Testis (tissue), 3 donors: ENCODE results near the gene ERC1. TPM values are rescaled to one million over a fixed set of nuclear protein-coding genes. Genes with fewer than 3 reads are reported as not detected.

Source experiments
- DNase-seq: peaks from one replicate; pipeline ENCODE4 v3.0.0-alpha.2; 2019
- H3K27ac ChIP-seq, 2 donors: fragments of 200-600 bp; sonication (generic); one replicate each; pipeline ENCODE4 v1.5.1; 2019
- H3K27me3 ChIP-seq: fragments of 200-600 bp; sonication (generic); one replicate; pipeline ENCODE4 v1.5.1; 2019
- H3K36me3 ChIP-seq: fragments of 200-600 bp; sonication (generic); one replicate; pipeline ENCODE4 v1.5.1; 2017; ENCODE audit warnings: low read depth; ENCODE audit errors: missing control alignments
- H3K4me1 ChIP-seq: fragments of 200-600 bp; sonication (generic); one replicate; pipeline ENCODE4 v1.5.1; 2019
- H3K4me3 ChIP-seq, 2 donors: fragments of 200-600 bp; sonication (generic); one replicate each; pipeline ENCODE4 v1.5.1; 2017 to 2019
- H3K9me3 ChIP-seq: fragments of 200-600 bp; sonication (generic); one replicate; pipeline ENCODE4 v1.5.1; 2017
- CTCF ChIP-seq, 3 experiments: fragments of 450-650 bp in 2 of 3; fragments of 200-600 bp in 1 of 3; sonication (generic) in 1 of 3; IDR thresholded peaks; one replicate each; pipeline ENCODE4 v1.5.1; 2016 to 2019; ENCODE audit warnings: antibody characterized with exemption in 3 of 3, mild to moderate bottlenecking in 2 of 3, moderate library complexity in 1 of 3
- POLR2A ChIP-seq: fragments of 450-650 bp; IDR thresholded peaks from one replicate; pipeline ENCODE4 v1.6.1; 2017; ENCODE audit warnings: antibody characterized with exemption, mild to moderate bottlenecking, moderate library complexity
- WGBS, 2 donors: methylation state at CpG; one replicate each; pipeline ENCODE4 v1.1.5; 2018; 5-methylcytosine and 5-hydroxymethylcytosine counted together
- intact Hi-C: fragments of 100-400 bp; cut with DNase I; formaldehyde crosslinking; loops from one replicate; pipeline ENCODE4 v1.15.1; 2023; ENCODE audit warnings: low total_unique reads
- polyA plus RNA-seq: library from polyadenylated mRNA; stranded (reverse); fragments of 350-450 nt; fragmentation: Illumina TruSeq; extraction: RNeasy Lipid Tissue Mini Kit (QIAGEN cat#74804); gene quantifications from one replicate; pipeline ENCODE4 v1.2.3, GENCODE V29; 2014; ENCODE audit warnings: low read depth, low replicate concordance; ENCODE audit not compliant: insufficient read depth
- total RNA-seq, 2 donors: library from RNA; depleted of rRNA; stranded (reverse); fragments of >200 nt; gene quantifications; one replicate each; pipeline ENCODE4 v1.2.3, GENCODE V29; 2016

ERC1 gene
- total and polyA plus RNA-seq, 3 donors from 2014 or later = 25.8 to 109 (median 106) TPM

GRCh38 chr12:1494856-1495255 is 503.8 kb downstream of the ERC1 start:
- DNase-seq = no peak
- Histone ChIP-seq H3K9me3 (no peaks in the 10 kb centered on the region), H3K27ac (no peak overlapping the region), H3K36me3 (no peaks in the 10 kb centered on the region), H3K4me1 (no peaks in the 10 kb centered on the region), H3K4me3 (no peak overlapping the region), H3K27me3 (no peaks in the 10 kb centered on the region)
- TF ChIP-seq CTCF (IDR thresholded peaks at IDR 0.05) (no peak), POLR2A (no peak)
- intact Hi-C loops = no loop called here
- 94% methylated on average over 7 of the region's 7 CpGs for WGBS, 2 donors

GRCh38 chr12:1496162-1496900 is 505.3 kb downstream of the ERC1 start:
- no peak for DNase-seq
- Histone ChIP-seq H3K4me3 (no peak overlapping the region), H3K27me3 (no peaks in the 10 kb centered on the region), H3K36me3 (no peaks in the 10 kb centered on the region), H3K27ac (no peak overlapping the region), H3K9me3 (no peaks in the 10 kb centered on the region), H3K4me1 (no peaks in the 10 kb centered on the region)
- 50 to 54% methylated on average over 23 of the region's 23 CpGs for WGBS, 2 donors
- no peak for TF ChIP-seq POLR2A
- TF ChIP-seq CTCF (IDR thresholded peaks at IDR 0.05) = no peak
- intact Hi-C loops = no loop called here

- intact Hi-C loops = no loop called here
- Histone ChIP-seq H3K4me3 (no peak overlapping the region), H3K27ac (no peak overlapping the region), H3K27me3 (no peaks in the 10 kb centered on the region), H3K36me3 (no peaks in the 10 kb centered on the region), H3K9me3 (no peaks in the 10 kb centered on the region), H3K4me1 (no peaks in the 10 kb centered on the region)
- 92 to 97% methylated on average over 4 of the region's 4 CpGs for WGBS, 2 donors
- TF ChIP-seq POLR2A (no peak), CTCF (IDR thresholded peaks at IDR 0.05) (no peak)
- DNase-seq = no peak
These were observed 506.1 kb downstream of the ERC1 start for GRCh38 chr12:1497161-1497560.

- DNase-seq = no peak
- H3K9me3 ChIP-seq = no peaks in the 10 kb centered on the region
- WGBS, 2 donors = 76 to 83% methylated on average over 15 to 18 of the region's 18 CpGs
- no peaks in the 10 kb centered on the region for H3K36me3 ChIP-seq
- no peaks in the 10 kb centered on the region for H3K4me1 ChIP-seq
- H3K4me3 ChIP-seq = no peak overlapping the region
- intact Hi-C loops = no loop called here
- H3K27ac ChIP-seq = no peak overlapping the region
- H3K27me3 ChIP-seq = no peaks in the 10 kb centered on the region
- TF ChIP-seq POLR2A (no peak), CTCF (IDR thresholded peaks at IDR 0.05) (no peak)
These were observed 507.2 kb downstream of the ERC1 start for GRCh38 chr12:1498199-1498740.

- intact Hi-C loops = no loop called here
These were observed 508.3 kb downstream of the ERC1 start for GRCh38 chr12:1499351-1499750.

More at GRCh38 chr12:1499351-1499750, 508.3 kb downstream of the ERC1 start:
- no peaks in the 10 kb centered on the region for H3K27me3 ChIP-seq
- H3K4me3 ChIP-seq = no peak overlapping the region
- DNase-seq = no peak
- no peaks in the 10 kb centered on the region for H3K4me1 ChIP-seq
- no peaks in the 10 kb centered on the region for H3K9me3 ChIP-seq
- H3K36me3 ChIP-seq = no peaks in the 10 kb centered on the region
- WGBS, 2 donors = 96 to 97% methylated on average over 12 of the region's 12 CpGs
- no peak for TF ChIP-seq CTCF (IDR thresholded peaks at IDR 0.05)
- TF ChIP-seq POLR2A = no peak
- H3K27ac ChIP-seq = no peak overlapping the region
